LNCAP (cell line): Measurements from ENCODE around the gene AFG1L.
A peak's percentile ranks its signal among the peaks of the same experiment; 100 is the strongest.

Experiments
- TF ChIP-seq, protein P1 (sequence below): fragments of 450-650 bp; IDR thresholded peaks from 2 replicates; pipeline ENCODE4 v1.5.1; 2017; ENCODE audit warnings: mild to moderate bottlenecking

The AFG1L gene

DNA sequence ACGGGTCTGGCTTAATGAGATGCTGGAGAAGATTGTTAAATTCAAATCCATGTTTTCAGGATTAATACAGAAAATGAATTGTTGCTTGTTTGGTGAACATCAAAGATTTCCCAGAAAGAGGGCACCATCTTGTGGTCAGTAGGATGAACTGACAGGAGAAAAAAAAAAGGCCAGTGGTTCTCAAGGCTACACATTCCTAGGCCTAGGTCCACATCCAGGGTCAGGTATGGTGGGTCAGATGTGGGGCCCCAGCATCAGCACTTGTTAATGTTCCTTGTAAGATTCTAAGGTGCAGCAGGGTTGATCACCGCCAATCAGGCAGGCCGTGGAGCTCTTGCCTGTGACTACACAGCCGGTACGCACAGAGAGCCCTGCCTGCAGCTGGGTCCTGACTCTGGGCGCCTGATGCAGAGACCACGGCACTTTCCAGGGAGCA lies 231.9 kb downstream of the AFG1L start:
- TF ChIP-seq, protein P1, sequence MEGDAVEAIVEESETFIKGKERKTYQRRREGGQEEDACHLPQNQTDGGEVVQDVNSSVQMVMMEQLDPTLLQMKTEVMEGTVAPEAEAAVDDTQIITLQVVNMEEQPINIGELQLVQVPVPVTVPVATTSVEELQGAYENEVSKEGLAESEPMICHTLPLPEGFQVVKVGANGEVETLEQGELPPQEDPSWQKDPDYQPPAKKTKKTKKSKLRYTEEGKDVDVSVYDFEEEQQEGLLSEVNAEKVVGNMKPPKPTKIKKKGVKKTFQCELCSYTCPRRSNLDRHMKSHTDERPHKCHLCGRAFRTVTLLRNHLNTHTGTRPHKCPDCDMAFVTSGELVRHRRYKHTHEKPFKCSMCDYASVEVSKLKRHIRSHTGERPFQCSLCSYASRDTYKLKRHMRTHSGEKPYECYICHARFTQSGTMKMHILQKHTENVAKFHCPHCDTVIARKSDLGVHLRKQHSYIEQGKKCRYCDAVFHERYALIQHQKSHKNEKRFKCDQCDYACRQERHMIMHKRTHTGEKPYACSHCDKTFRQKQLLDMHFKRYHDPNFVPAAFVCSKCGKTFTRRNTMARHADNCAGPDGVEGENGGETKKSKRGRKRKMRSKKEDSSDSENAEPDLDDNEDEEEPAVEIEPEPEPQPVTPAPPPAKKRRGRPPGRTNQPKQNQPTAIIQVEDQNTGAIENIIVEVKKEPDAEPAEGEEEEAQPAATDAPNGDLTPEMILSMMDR: peak; percentile 85

- TF ChIP-seq, protein P1: no peak
These were observed 234.0 kb downstream of the AFG1L start for GRCh38 chr6:108528878-108529277.

GRCh38 chr6:108531332-108531731 lies 236.5 kb downstream of the AFG1L start:
- TF ChIP-seq, protein P1: no peak

- TF ChIP-seq, protein P1: no peak
These were observed 240.4 kb downstream of the AFG1L start for GRCh38 chr6:108535114-108535742.

DNA sequence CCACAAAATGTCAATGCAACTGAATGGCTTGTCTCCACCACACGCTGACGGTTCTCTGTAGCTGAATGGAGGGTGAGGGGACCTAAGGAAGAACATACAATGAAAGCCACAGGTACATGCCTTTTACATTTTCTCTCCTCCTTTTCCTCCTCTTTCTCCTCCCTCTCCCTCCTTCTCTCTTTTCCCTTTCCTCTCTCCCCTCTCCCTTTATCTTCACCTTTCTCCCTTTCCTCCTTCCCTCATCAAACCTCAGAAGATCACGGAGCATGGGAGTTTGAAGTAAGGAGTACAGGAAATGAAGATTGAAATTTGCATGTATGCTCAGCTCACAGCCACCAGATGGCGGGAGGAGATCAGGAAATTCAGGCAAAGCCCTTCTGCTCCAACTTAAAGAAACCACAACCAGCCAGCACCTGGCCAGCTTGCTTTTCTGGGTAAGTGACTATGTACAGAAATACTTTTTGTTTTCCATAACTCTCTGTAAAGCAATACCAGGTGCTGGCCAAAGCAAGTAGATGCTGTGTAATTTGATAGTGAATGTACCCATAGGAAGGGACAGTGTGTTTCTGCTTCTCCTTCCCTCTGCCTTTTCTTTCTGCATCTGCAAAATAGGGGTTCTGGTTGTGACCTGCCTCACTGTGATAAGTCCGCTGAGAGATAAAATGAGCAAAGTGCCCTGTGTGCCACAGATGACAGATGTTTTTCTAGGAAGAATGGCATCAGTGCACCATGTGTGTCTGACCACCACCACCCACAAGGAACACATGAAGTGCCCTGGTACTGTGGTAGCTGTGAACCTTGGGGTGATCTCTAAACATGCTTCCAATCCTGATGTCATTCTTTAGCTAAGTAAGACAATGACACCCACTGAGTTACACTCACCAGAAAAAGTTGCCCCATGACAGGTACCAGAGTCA lies 247.2 kb downstream of the AFG1L start:
- TF ChIP-seq, protein P1: peak; percentile 83

DNA sequence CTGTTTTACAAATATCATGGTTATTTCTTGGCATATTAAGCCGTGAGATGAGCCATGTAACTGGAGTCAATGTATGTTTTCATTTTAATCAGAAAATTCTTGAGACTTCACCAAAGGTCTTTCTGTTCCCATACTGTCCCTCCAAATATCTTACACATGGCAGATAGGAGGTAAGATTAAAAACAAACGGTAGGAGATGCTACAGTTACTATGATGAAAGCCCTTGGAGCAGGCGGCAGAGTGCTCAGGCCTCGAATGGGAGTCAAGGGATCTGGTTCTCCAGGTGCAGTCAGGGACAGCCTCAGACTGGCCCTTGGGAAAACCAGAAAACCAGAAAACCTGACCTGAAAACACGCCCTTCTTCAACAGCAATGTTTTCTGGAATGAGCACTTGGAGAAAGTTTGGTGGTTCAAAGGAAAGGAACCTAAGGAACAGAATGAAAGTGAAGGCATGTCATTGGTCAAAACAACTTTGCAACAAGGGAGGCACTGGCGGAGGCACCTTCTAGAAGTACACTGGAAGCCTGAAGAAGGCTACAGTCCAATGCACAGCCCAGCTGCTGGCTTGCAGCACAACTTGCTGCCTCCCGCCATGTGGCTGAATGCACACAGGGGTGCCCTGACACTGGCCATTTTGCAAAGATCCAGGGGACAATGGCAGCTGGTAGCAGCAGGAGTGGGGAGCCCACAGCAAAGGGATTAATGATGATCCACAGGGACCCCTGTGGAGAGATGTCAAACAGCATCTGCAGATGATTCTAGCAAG lies 248.5 kb downstream of the AFG1L start:
- TF ChIP-seq, protein P1: no peak

- TF ChIP-seq, protein P1: no peak
These were observed 249.8 kb downstream of the AFG1L start for GRCh38 chr6:108544606-108545005.
